Heart left ventricle (tissue), 13 donors: ENCODE data around the gene TRIM65.

Experiments used
- CTCF ChIP-seq, 12 donors: fragments of 200-600 bp; sonication (generic) in 4 of 12; IDR thresholded peaks; one replicate each; pipeline versions ENCODE4 v1.5.0 to v1.8.0; 2018 to 2022; ENCODE audit warnings: antibody characterized with exemption in 12 of 12, mild to moderate bottlenecking in 5 of 12
- POLR2A ChIP-seq, 2 donors: fragments of 450-650 bp; IDR thresholded peaks; one replicate each; pipeline ENCODE4 v1.6.1; 2017; ENCODE audit warnings: antibody characterized with exemption in 2 of 2, mild to moderate bottlenecking in 2 of 2, moderate library complexity in 2 of 2
- donor health status: ischemic (EF 13 %, LVEDD 7.1; RV severe dilation, severe dysfunction).
- donor health status: DM: no; HTN: yes; CAD: no.
- donor health status: DM: no; HTN: no; CAD: no.
- donor health status: ischemic (EF 25% LVEDD 6.9; RV normal size, moderate dysfunction).
- donor health status: ischemic (EF 25% LVEDD 5.7; RV mildly dilated, moderate dysfunction).
- donor health status: ischemic (EF 35%, LVEDD 5.7; RV mildly dilated, moderate dysfunction).
- donor health status: nonischemic (EF 11% LVEDD 7.7; RV severe dilation, severe dysfunction).
- donor health status: DM: yes; HTN: yes; CAD: no.
- donor health status: PGD.
- donor health status: ischemic (EF 29% LVEDD 5.4; RV normal size, mild dysfunction).
- donor health status: nonischemic (EF 23%, LVEDD 6.1; RV moderate dilation, normal function).

DNA sequence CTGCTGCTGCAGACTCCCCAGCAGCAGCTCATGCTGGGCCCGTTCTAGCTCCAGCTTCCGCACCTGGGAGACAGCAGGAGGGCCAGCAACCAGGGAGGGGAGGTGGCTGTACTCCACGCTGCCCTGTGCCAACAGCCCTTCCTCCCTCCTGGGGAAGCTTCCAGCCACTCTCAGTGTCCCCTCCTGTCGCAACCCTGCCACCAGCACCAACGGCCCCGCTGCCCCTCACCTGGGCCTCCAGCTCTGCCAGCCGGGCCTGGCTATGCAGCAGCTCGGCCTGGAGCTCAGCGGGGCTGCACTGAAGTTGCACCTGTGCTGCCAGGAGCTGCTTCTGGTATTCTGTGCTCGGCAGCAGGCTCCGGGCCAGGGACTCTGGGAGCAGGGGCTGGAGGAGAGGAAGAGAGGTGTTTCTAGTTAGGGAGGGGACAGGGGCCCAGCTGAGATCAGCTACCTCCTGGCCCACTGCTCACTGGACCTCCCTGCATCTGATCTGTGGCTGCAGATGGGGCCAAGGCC lies 23.4 kb upstream of the TRIM65 start:
- no peak for TF ChIP-seq POLR2A (IDR thresholded peaks at IDR 0.05)
- TF ChIP-seq CTCF (IDR thresholded peaks at IDR 0.05): no peak
